HepG2 (cell line): Measurements from ENCODE around the gene TMEM35B. TPM values are rescaled to one million over a fixed set of nuclear protein-coding genes. Genes with fewer than 3 reads are reported as not detected.

Source experiments
- ATAC-seq: fragments of 200-7000 bp; cut with Tn5 transposase; 3 replicates; pipeline ENCODE4 v1.9.1; 2020; ENCODE audit warnings: mild to moderate bottlenecking, moderate library complexity
- BruUV-seq: library from RNA; stranded (reverse); fragments of 400-500 nt; replicated peaks from 2 replicates; lab custom pipeline; 2021; lab: Mats Ljungman, UMichigan
- CTCF ChIA-PET: fragments of 300-600 bp; formaldehyde crosslinking; extraction: SDS; loops from one replicate; lab custom pipeline; 2021; ENCODE audit warnings: low total read pairs, inconsistent platforms, low intra/inter-chr PET ratio; lab: Yijun Ruan, JAX
- POLR2A ChIA-PET: fragments of 350-600 bp; sonication (Branson Sonifier 250); formaldehyde crosslinking; loops from one replicate; lab custom pipeline; 2020; ENCODE audit warnings: antibody characterized with exemption, inconsistent platforms; lab: Yijun Ruan, JAX
- DNase-seq: peaks from one replicate; pipeline ENCODE4 v3.0.0-alpha.2; 2015; ENCODE audit warnings: low spot score
- FAIRE-seq: peaks from 3 replicates; lab custom pipeline; 2011; peaks lifted over from hg19 to GRCh38; lab: Jason Lieb, UNC
- H2AFZ ChIP-seq: one replicate; pipeline ENCODE4 v1.6.1; 2011; ENCODE audit warnings: low read length, inconsistent platforms
- H3K27ac ChIP-seq: fragments of 300-600 bp; 3 replicates; pipeline ENCODE4 v1.8.0; 2011; ENCODE audit warnings: mixed run types, mild to moderate bottlenecking, mixed read lengths, low read length, inconsistent platforms; ENCODE audit not compliant: insufficient read depth; ENCODE audit errors: extremely low read length
- H3K27me3 ChIP-seq, 2 experiments: fragments of 200-600 bp in 1 of 2; 2 replicates in 1 of 2; 3 replicates in 1 of 2; pipeline versions ENCODE4 v1.6.0 to v1.8.0; 2011; ENCODE audit warnings: low read length in 2 of 2, mild to moderate bottlenecking in 2 of 2, moderate library complexity in 2 of 2, inconsistent platforms in 1 of 2; ENCODE audit not compliant: insufficient read depth in 2 of 2, control insufficient read depth in 1 of 2
- H3K36me3 ChIP-seq, 2 experiments: fragments of 200-600 bp in 1 of 2; replicated peaks in 1 of 2; 2 replicates in 1 of 2; 3 replicates in 1 of 2; pipeline versions ENCODE4 v1.5.1 to v1.8.0; 2011; ENCODE audit warnings: low read length in 2 of 2, inconsistent platforms in 1 of 2; ENCODE audit not compliant: insufficient read depth in 2 of 2, control insufficient read depth in 1 of 2
- H3K4me1 ChIP-seq: 2 replicates; pipeline ENCODE4 v1.5.1; 2012; ENCODE audit warnings: low read length, inconsistent platforms; ENCODE audit not compliant: insufficient read depth
- H3K4me2 ChIP-seq: 2 replicates; pipeline ENCODE4 v1.6.0; 2011; ENCODE audit warnings: low read depth, low read length, inconsistent platforms
- H3K4me3 ChIP-seq, 3 experiments: fragments of 200-600 bp in 1 of 3; sonication (generic), shearing (Covaris generic) in 1 of 3; replicated peaks in 1 of 3; 2 replicates each; pipeline ENCODE4 v1.5.1; 2011 to 2016; ENCODE audit warnings: low read length in 3 of 3, inconsistent platforms in 2 of 3, low read depth in 2 of 3, mild to moderate bottlenecking in 2 of 3, control low read depth in 1 of 3, mixed read lengths in 1 of 3; ENCODE audit not compliant: insufficient read depth in 1 of 3
- H3K79me2 ChIP-seq: one replicate; pipeline ENCODE4 v1.6.1; 2011; ENCODE audit warnings: low read length, inconsistent platforms; ENCODE audit not compliant: insufficient read depth
- H3K9ac ChIP-seq: 2 replicates; pipeline ENCODE4 v1.6.0; 2011; ENCODE audit warnings: mild to moderate bottlenecking, low read depth, low read length, inconsistent platforms; ENCODE audit not compliant: insufficient read depth
- H3K9me3 ChIP-seq: 2 replicates; pipeline ENCODE4 v1.5.1; 2012; ENCODE audit warnings: mild to moderate bottlenecking, low read length
- H4K20me1 ChIP-seq: 2 replicates; pipeline ENCODE4 v1.6.0; 2011; ENCODE audit warnings: inconsistent platforms, mild to moderate bottlenecking, low read length, moderate library complexity; ENCODE audit not compliant: insufficient read depth
- FOSL2 ChIP-seq: sonication (generic); formaldehyde crosslinking; IDR thresholded peaks from 2 replicates; pipeline ENCODE4 v1.4.0; 2020; ENCODE audit warnings: missing genetic modification reagents
- GLI4 ChIP-seq: sonication (generic); formaldehyde crosslinking; IDR thresholded peaks from 2 replicates; pipeline ENCODE4 v1.5.1; 2020; ENCODE audit warnings: missing genetic modification reagents, mild to moderate bottlenecking, moderate library complexity, borderline replicate concordance
- KDM5A ChIP-seq: fragments of 200-600 bp; sonication (generic); IDR thresholded peaks from 2 replicates; pipeline ENCODE4 v1.7.0; 2018; ENCODE audit warnings: antibody characterized with exemption, mild to moderate bottlenecking, low read length, borderline replicate concordance
- ZBTB20 ChIP-seq: sonication (generic); formaldehyde crosslinking; IDR thresholded peaks from 2 replicates; pipeline ENCODE4 v1.8.1; 2023; ENCODE audit warnings: missing genetic modification reagents, low read depth, mild to moderate bottlenecking, borderline replicate concordance
- ZFP90 ChIP-seq: sonication (generic); formaldehyde crosslinking; IDR thresholded peaks from 2 replicates; pipeline ENCODE4 v1.8.0; 2022; ENCODE audit warnings: missing genetic modification reagents, mild to moderate bottlenecking, inconsistent platforms, borderline replicate concordance
- ZFX ChIP-seq: sonication (generic); formaldehyde crosslinking; IDR thresholded peaks from 2 replicates; pipeline ENCODE4 v1.4.0; 2020; ENCODE audit warnings: mild to moderate bottlenecking, low read depth, missing genetic modification reagents, moderate library complexity
- ZFY ChIP-seq: sonication (generic); formaldehyde crosslinking; IDR thresholded peaks from 2 replicates; pipeline ENCODE4 v1.4.0; 2020; ENCODE audit warnings: missing genetic modification reagents
- ZNF3 ChIP-seq: IDR thresholded peaks from 2 replicates; pipeline ENCODE4 v1.7.0; 2017; ENCODE audit warnings: inconsistent platforms
- ZNF33A ChIP-seq: sonication (generic); formaldehyde crosslinking; IDR thresholded peaks from 2 replicates; pipeline ENCODE4 v1.5.1; 2020; ENCODE audit warnings: missing genetic modification reagents, mild to moderate bottlenecking, moderate library complexity, borderline replicate concordance
- ZNF34 ChIP-seq: sonication (generic); formaldehyde crosslinking; IDR thresholded peaks from 2 replicates; pipeline ENCODE4 v1.4.0; 2020; ENCODE audit warnings: mild to moderate bottlenecking, missing genetic modification reagents, borderline replicate concordance
- ZNF891 ChIP-seq: sonication (generic); formaldehyde crosslinking; IDR thresholded peaks from 2 replicates; pipeline ENCODE4 v1.5.0; 2020; ENCODE audit warnings: mild to moderate bottlenecking, missing genetic modification reagents
- WGBS: methylation state at CpG from one replicate; pipeline ENCODE4 v1.1.6; 2017; ENCODE audit warnings: low lambda C conversion rate; 5-methylcytosine and 5-hydroxymethylcytosine counted together
- in situ Hi-C: cut with HindIII; loops from 2 replicates; pipeline ENCODE4 v1.10.0; 2017; ENCODE audit warnings: low pct_unique_long_range_greater_than_20kb; ENCODE audit not compliant: extremely low pct_ligation_motif_present
- intact Hi-C: fragments of 100-400 bp; cut with micrococcal nuclease; formaldehyde crosslinking; loops from one replicate; pipeline ENCODE4 v1.10.0; 2022; ENCODE audit not compliant: unreplicated experiment
- polyA plus RNA-seq, 8 experiments: library from polyadenylated mRNA; depleted of rRNA in 3 of 8; stranded (reverse) in 7 of 8; unstranded in 1 of 8; fragments of >200 nt; fragmentation: Illumina TruSeq in 4 of 8; extraction: Trizol in 4 of 8; gene quantifications; 2 replicates each; pipeline versions ENCODE4 v1.2.1 to v1.2.3, GENCODE V29; 2011 to 2016; ENCODE audit warnings: low read depth in 4 of 8, missing spikeins in 1 of 8, mixed read lengths in 1 of 8; ENCODE audit not compliant: insufficient read depth in 1 of 8
- total RNA-seq, 5 experiments: library from RNA; depleted of rRNA; stranded (reverse); fragments of >200 nt; fragmentation: Illumina TruSeq; extraction: Trizol; gene quantifications; 2 replicates each; pipeline ENCODE4 v1.2.3, GENCODE V29; 2016; ENCODE audit warnings: low read depth in 1 of 5
- TF ChIP-seq, protein P1 (sequence below): sonication (generic); formaldehyde crosslinking; IDR thresholded peaks from 2 replicates; pipeline ENCODE4 v1.5.1; 2020; ENCODE audit warnings: missing genetic modification reagents, mild to moderate bottlenecking, borderline replicate concordance

Gene TMEM35B
- total and polyA plus RNA-seq, 2 of the 13 experiments (the other 11 are each of a cell fraction or from before 2014, with no cell fraction given): 11.5 to 26.0 TPM

DNA sequence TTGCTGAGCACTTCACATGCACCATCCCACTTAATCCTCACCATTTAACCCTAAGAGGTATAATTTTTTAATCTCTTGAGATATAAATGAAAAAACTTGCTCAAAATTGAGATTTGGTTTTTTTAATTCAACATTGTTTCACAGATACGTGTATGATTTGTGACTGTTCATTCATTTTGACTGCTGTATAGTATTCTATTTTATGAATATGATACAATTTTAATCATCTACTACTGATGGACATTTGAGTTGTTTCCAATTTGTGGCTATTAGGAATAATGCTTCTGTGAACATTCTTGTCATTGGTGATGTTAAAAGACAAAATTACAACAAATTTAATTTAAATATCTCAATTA is 47.2 kb upstream of the TMEM35B start:
- Histone ChIP-seq H3K9ac (peak overlapping the region; percentile 49; the same call in 1 of the 2 replicates), H3K4me3 (peak overlapping the region; percentile 81 to 86 (median 84)), H3K4me1 (peaks cover 12% of the 10 kb centered on the region), H3K4me2 (peak overlapping the region; percentile 78), H3K79me2 (peaks cover 12% of the 10 kb centered on the region), H3K36me3 (peaks cover 0 to 3% of the 10 kb centered on the region in 2 experiments; a peak in 2 of 5 replicates), H4K20me1 (no peaks in the 10 kb centered on the region), H2AFZ (peak overlapping the region; percentile 16), H3K9me3 (peaks cover 11% of the 10 kb centered on the region), H3K27ac (no peak overlapping the region), H3K27me3 (no peaks in the 10 kb centered on the region; a peak in 1 of 5 replicates)
- ChIA-PET CTCF (no interaction called here), POLR2A (interaction anchor here (0.9 to 3.5 kb wide), 5 partner anchors 14 to 173 kb away, joined by 3 to 15 read pairs (median 9); partner anchors contain the start of genes SMIM12, TMEM35B and ZMYM1)
- intact Hi-C loops (loop anchor here (1.0 to 5.0 kb wide), 3 partner anchors 23 to 160 kb away; partner anchors contain the start of genes SFPQ and TMEM35B), in situ Hi-C loops (no loop called here)
- ATAC-seq (no peak), FAIRE-seq (no peak), DNase-seq (no peak)
- 87% methylated on average over 1 of the region's 1 CpG for WGBS
- TF ChIP-seq ZNF3 (CRISPR knock-in tag): no peak
- no TSS peak for BruUV-seq

DNA sequence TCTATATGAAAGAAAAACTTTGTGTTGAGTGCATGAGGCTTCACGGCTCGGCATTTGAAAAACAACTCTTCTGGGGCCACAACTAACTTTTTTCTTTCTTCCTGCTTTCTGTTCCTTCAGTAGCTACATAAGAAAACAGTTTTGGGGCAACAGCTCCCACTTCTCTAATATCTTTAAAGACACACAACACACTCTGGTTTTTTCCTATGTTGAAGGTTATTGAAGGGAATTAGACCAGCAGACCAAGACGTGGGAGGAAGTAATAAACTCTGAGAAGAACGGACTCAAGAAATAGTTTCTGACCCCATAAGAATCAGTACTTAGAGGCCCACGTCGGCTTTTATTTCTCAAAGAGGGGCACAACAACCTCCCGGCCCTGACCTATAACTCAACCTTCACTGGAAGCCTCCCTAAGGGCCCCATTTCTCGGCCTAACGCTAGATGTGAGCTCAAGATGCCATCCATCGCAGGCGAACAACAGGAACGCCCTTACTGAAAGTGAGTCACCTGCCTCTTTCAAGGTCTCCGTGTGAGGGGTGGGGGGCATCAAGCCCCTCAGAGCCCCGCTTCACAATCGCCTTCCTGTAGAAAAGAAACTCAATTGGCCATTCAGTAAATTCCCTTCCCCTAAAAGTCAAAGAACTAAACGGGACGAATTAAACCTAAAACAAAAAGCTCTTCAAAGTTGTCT is 45.8 kb upstream of the TMEM35B start:
- Histone ChIP-seq H3K4me3 (peak overlapping the region; percentile 81 to 86 (median 84)), H3K27me3 (no peaks in the 10 kb centered on the region; a peak in 1 of 5 replicates), H3K4me1 (peaks cover 12% of the 10 kb centered on the region), H3K9ac (peak overlapping the region; percentile 86), H3K36me3 (peaks cover 0 to 9% of the 10 kb centered on the region in 2 experiments; a peak in 2 of 5 replicates), H4K20me1 (no peaks in the 10 kb centered on the region), H2AFZ (peak overlapping the region; percentile 68), H3K4me2 (peak overlapping the region; percentile 75), H3K27ac (peak overlapping the region; percentile 71), H3K79me2 (peaks cover 12% of the 10 kb centered on the region), H3K9me3 (peaks cover 11% of the 10 kb centered on the region)
- POLR2A ChIA-PET: interaction anchor here (1.0 to 3.5 kb wide), 6 partner anchors 13 to 237 kb away, joined by 3 to 15 read pairs (median 6); partner anchors contain the start of genes SMIM12, TMEM35B and ZMYM1
- peak; percentile 5 for DNase-seq
- intact Hi-C loops (loop anchor here (5.0 kb wide), 2 partner anchors 44 to 161 kb away; partner anchors contain the start of genes SFPQ and TMEM35B), in situ Hi-C loops (no loop called here)
- CTCF ChIA-PET: no interaction called here
- no peak for FAIRE-seq
- peak; percentile 65 for TF ChIP-seq FOSL2 (CRISPR knock-in tag)
- TF ChIP-seq ZNF891 (CRISPR knock-in tag): no peak
- 0 out of 2 replicates have a peak, but pooled peaks have one; percentile 59 for TF ChIP-seq KDM5A
- TF ChIP-seq ZFY (CRISPR knock-in tag): no peak; the same call in 1 of the 2 replicates
- TF ChIP-seq ZNF33A (CRISPR knock-in tag): no peak
- TF ChIP-seq ZFX (CRISPR knock-in tag): peak; percentile 37; the same call in 1 of the 2 replicates
- TF ChIP-seq ZFP90 (CRISPR knock-in tag): 0 out of 2 replicates have a peak, but pooled peaks have one; percentile 20
- 0 out of 2 replicates have a peak, but pooled peaks have one; percentile 29 for TF ChIP-seq GLI4 (CRISPR knock-in tag)
- TF ChIP-seq ZBTB20: 0 out of 2 replicates have a peak, but pooled peaks have one; percentile 4
- TF ChIP-seq ZNF34 (CRISPR knock-in tag): no peak; the same call in 1 of the 2 replicates
- TF ChIP-seq, protein P1, sequence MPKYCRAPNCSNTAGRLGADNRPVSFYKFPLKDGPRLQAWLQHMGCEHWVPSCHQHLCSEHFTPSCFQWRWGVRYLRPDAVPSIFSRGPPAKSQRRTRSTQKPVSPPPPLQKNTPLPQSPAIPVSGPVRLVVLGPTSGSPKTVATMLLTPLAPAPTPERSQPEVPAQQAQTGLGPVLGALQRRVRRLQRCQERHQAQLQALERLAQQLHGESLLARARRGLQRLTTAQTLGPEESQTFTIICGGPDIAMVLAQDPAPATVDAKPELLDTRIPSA: peak; percentile 6; the same call in 1 of the 2 replicates
- BruUV-seq: TSS peak; percentile 87
- ATAC-seq: peak; percentile 46
- 2% methylated on average over 17 of the region's 17 CpGs for WGBS
